KMS-11 (cell line): ENCODE data around the gene DRG1.

Experiments
- H2AFZ ChIP-seq: fragments of 200-600 bp; sonication (generic); 2 replicates; pipeline ENCODE4 v1.6.1; 2016; ENCODE audit warnings: antibody characterized with exemption, mixed run types, low read depth
- H3K27ac ChIP-seq: fragments of 200-600 bp; sonication (generic); 2 replicates; pipeline ENCODE4 v1.6.1; 2016; ENCODE audit warnings: mild to moderate bottlenecking, mixed run types
- H3K27me3 ChIP-seq: fragments of 200-600 bp; sonication (generic); 2 replicates; pipeline ENCODE4 v1.6.1; 2017; ENCODE audit warnings: mild to moderate bottlenecking, low read depth, mixed run types, moderate library complexity; ENCODE audit not compliant: insufficient read depth
- H3K36me3 ChIP-seq: fragments of 200-600 bp; sonication (generic); 2 replicates; pipeline ENCODE4 v1.6.1; 2017; ENCODE audit warnings: mild to moderate bottlenecking, mixed run types; ENCODE audit not compliant: insufficient read depth
- H3K4me1 ChIP-seq: fragments of 200-600 bp; sonication (generic); 2 replicates; pipeline ENCODE4 v1.6.1; 2016; ENCODE audit warnings: mild to moderate bottlenecking, low read depth, mixed run types; ENCODE audit not compliant: poor library complexity, severe bottlenecking
- H3K4me2 ChIP-seq: fragments of 200-600 bp; sonication (generic); 2 replicates; pipeline ENCODE4 v1.7.0; 2016; ENCODE audit warnings: mild to moderate bottlenecking, mixed run types
- H3K4me3 ChIP-seq: fragments of 200-600 bp; sonication (generic); IDR thresholded peaks from 2 replicates; pipeline ENCODE4 v1.6.1; 2017; ENCODE audit warnings: low read depth, low read length, mixed read lengths; ENCODE audit not compliant: insufficient read depth
- H3K79me2 ChIP-seq: fragments of 200-600 bp; sonication (generic); 2 replicates; pipeline ENCODE4 v1.6.1; 2016; ENCODE audit warnings: low read depth, mixed run types; ENCODE audit not compliant: insufficient read depth
- H3K9ac ChIP-seq: fragments of 200-600 bp; sonication (generic); 2 replicates; pipeline ENCODE4 v1.6.1; 2016; ENCODE audit warnings: mild to moderate bottlenecking, mixed run types
- H4K20me1 ChIP-seq: fragments of 200-600 bp; sonication (generic); 2 replicates; pipeline ENCODE4 v1.6.1; 2016; ENCODE audit warnings: mild to moderate bottlenecking, mixed run types; ENCODE audit not compliant: insufficient read depth
- TF ChIP-seq, protein P1 (sequence below): fragments of 200-600 bp; sonication (generic); conservative IDR thresholded peaks from 2 replicates; pipeline ENCODE4 v1.6.1; 2017; ENCODE audit warnings: low read depth, mild to moderate bottlenecking, antibody characterized with exemption, low read length, moderate library complexity, mixed read lengths

The DRG1 gene

DNA sequence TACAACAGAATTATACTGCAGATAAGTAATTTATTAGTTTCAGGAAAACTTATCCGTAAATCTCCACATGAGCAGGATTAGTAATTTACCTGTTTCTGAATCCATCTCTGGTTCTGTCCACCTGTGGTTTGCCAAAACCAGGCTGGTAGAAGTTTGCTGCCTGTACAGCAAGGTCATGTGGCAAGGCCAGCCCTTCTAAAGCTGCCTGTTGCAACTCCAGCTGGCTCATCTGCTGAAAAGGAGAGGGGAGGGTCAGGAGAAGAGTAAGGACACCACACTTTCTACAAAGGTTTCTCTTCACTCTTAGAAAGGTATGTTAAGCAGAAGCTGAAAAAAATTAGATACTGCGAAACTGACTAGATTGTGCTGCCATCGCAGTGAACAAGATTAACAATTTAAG, 47.9 kb downstream of the DRG1 start:
- Histone ChIP-seq H3K36me3 (no peaks in the 10 kb centered on the region), H3K27ac (no peak overlapping the region; the same call in 1 of the 2 replicates)

DNA sequence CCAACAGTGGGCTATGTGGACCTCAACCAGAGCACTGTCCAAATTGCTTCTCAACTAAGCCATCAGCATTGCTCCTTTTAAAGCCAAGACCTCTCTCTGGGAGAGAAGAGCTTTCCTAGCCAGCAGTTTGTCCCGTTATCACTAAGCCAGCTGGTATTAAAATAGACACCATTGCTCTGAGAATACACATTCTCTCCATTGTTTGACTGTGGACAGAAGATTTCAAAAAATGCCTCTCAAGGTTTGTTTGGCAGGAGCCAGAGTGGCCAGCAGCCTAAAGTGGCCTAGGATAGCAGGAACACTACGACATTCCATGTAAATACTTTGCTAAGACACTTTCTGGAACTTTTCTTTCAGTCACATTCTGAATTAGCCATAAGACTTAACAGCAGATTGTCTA, 49.0 kb downstream of the DRG1 start:
- H3K36me3 ChIP-seq, result no peaks in the 10 kb centered on the region
- H3K4me2 ChIP-seq, result no peak overlapping the region
- no peaks in the 10 kb centered on the region for H3K79me2 ChIP-seq
- no peak overlapping the region for H2AFZ ChIP-seq
- no peak overlapping the region for H3K9ac ChIP-seq
- no peak overlapping the region for H3K4me3 ChIP-seq
- no peaks in the 10 kb centered on the region for H4K20me1 ChIP-seq
- TF ChIP-seq, protein P1, sequence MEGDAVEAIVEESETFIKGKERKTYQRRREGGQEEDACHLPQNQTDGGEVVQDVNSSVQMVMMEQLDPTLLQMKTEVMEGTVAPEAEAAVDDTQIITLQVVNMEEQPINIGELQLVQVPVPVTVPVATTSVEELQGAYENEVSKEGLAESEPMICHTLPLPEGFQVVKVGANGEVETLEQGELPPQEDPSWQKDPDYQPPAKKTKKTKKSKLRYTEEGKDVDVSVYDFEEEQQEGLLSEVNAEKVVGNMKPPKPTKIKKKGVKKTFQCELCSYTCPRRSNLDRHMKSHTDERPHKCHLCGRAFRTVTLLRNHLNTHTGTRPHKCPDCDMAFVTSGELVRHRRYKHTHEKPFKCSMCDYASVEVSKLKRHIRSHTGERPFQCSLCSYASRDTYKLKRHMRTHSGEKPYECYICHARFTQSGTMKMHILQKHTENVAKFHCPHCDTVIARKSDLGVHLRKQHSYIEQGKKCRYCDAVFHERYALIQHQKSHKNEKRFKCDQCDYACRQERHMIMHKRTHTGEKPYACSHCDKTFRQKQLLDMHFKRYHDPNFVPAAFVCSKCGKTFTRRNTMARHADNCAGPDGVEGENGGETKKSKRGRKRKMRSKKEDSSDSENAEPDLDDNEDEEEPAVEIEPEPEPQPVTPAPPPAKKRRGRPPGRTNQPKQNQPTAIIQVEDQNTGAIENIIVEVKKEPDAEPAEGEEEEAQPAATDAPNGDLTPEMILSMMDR, result no peak
- no peak overlapping the region for H3K27ac ChIP-seq
- no peaks in the 10 kb centered on the region for H3K27me3 ChIP-seq
- H3K4me1 ChIP-seq, result peaks cover 29% of the 10 kb centered on the region

More for the DNA sequence above, 47.9 kb downstream of the DRG1 start:
- Histone ChIP-seq H3K4me2 (no peak overlapping the region), H3K27me3 (no peaks in the 10 kb centered on the region), H2AFZ (no peak overlapping the region), H3K4me3 (no peak overlapping the region), H3K79me2 (no peaks in the 10 kb centered on the region), H3K9ac (no peak overlapping the region), H3K4me1 (peaks cover 29% of the 10 kb centered on the region), H4K20me1 (no peaks in the 10 kb centered on the region)
- TF ChIP-seq, protein P1, result no peak

DNA sequence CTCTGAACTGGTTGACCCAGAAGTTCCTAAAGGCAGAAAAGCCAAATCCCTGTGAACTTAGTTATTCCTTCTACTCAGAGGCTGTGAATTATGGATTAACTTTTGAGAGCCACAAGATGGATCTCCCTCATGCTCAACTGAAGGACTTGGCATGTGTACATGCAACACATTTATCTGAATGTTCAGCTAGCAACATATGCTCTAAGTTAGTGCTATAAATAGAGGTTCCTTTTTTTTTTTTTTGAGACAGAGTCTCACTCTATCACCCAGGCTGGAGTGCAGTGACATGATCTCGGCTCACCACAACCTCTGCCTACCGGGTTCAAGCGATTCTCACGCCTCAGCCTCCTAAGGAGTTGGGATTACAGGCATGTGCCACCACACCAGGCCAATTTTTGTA, 50.1 kb downstream of the DRG1 start:
- Histone ChIP-seq H3K4me2 (no peak overlapping the region), H3K79me2 (no peaks in the 10 kb centered on the region), H3K36me3 (no peaks in the 10 kb centered on the region), H3K4me1 (peaks cover 29% of the 10 kb centered on the region), H3K4me3 (no peak overlapping the region), H3K27ac (no peak overlapping the region), H3K9ac (no peak overlapping the region), H3K27me3 (no peaks in the 10 kb centered on the region), H2AFZ (no peak overlapping the region), H4K20me1 (no peaks in the 10 kb centered on the region)
- TF ChIP-seq, protein P1, result no peak

DNA sequence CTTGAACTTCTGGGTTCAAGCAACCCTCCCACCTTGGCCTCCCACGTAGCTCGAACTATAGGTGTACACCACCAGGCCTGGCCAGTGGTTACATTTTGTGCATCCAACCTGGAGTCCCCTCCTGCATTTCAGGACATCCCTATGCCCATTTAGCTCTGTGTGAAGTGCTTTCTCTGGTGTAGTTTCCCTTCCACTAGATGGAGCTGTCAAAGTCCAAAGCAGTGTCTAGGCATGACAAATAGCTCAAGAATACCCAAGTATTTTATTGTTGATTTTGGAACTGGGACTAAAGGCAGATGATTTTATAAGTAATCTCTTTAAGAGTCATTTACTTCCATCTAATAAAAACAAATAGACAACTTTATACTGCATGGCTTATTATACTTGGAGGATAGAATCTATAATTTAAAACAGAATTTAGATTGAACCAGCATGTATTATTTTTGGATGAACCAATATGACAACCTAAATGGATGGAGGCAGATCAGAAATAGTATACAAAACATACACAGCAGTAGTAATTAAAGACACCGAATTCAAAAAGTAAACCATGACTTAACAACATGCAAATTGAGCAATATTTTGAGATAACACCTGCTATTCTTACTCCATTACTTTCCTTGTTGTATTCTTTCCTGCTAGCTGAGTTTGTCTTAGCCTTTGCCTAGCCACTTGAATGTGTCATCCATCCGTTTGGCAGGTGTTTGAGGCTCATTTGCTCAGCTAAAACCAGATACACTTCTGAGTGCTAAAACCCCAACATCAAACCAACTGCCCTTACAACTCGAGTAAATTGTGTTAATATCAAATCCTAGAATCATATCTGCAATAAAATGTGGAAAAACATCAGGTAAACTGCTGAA, 52.5 kb downstream of the DRG1 start:
- TF ChIP-seq, protein P1, result peak; percentile 67
- Histone ChIP-seq H3K9ac (no peak overlapping the region), H3K79me2 (no peaks in the 10 kb centered on the region), H2AFZ (no peak overlapping the region), H3K27me3 (no peaks in the 10 kb centered on the region), H3K4me2 (no peak overlapping the region), H3K4me1 (peaks cover 14% of the 10 kb centered on the region), H3K36me3 (no peaks in the 10 kb centered on the region), H4K20me1 (no peaks in the 10 kb centered on the region), H3K4me3 (no peak overlapping the region), H3K27ac (no peak overlapping the region; the same call in 1 of the 2 replicates)
